Activated gamma-delta T cell treated with Interleukin-2 at 50 U/mL for 16 hours (primary cell): ENCODE results near the gene SPATS2L.

Experiments used
- DNase-seq: peaks from one replicate; pipeline ENCODE4 v3.0.0-alpha.2; 2020

The SPATS2L gene

DNA sequence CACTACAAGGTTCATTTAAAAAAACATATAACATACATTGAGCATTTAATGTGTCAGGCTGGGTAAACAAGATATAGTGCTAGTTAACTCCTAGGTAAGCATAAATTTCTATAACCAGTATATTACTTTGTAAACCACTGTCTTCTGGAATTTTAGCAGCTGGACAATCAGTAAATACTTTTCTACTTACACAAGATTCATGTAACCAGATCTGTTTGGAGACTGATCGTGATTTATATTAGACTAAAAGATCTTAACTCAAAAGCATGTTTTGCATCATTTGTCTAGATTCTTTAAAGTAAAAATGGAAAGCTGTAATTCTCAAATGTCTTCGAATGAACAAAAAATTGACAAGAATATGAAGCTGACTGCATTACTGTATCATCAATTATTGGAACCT lies 218.6 kb downstream of the SPATS2L start:
- no peak for DNase-seq

DNA sequence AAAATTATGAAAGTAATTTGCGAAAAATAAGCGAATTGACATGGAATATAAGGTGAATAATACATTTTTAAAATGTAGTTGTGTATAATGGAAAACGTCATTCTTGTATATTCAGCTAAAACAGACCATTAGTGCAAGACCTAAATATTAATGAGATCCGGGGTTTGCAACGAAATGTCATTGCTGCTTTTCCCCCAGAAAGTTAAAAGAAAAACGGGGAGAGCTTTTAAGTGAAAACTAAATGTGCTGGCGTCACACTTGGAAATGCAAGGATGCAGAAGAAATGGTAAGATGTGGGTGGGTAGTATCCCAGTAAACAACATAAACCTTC lies 219.0 kb downstream of the SPATS2L start:
- DNase-seq, result no peak

DNA sequence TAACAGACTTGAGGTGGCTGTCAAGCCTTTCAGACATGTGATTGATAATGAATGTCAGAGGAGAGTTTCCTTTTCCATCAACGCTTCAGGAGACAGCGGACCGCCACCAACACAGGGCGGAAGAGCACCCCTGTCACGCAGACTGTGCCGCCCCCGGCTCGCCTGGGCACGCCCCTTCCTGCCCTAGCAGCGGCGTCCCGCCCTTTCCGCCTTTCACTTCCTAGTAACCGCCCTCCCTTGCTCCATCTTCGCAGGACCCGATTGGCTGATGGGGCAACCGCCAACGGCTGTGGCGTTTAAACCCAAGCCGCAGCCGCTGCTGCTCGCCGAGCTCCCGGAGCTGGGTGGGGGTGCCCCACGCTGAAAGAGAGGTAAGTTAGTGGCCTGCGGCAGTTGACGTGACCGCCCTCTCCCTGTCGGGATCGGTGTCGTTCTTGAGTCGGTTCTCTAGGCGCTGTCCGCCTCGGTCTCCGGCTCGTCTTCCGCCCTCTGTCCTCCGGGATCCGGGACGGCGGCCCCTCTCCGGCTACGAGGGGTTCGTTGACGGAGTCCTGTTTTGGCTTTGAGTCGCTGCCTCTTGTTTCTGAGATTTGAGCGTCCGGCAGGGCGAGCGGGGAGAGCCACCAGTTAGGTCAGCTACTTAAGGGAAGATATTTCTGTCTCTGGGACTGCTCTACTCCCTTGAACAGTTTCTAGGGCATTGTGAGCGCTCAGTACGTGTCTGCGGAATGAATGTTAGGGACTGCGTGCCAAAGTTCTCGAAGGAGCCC lies 219.6 kb downstream of the SPATS2L start, which contains the start of gene SGO2:
TSS of gene SGO2 (plus strand) at position 326 of the 770 bp plus-strand sequence. CDS start 6,769 bp downstream, outside the sequence.
- peak; percentile 95 for DNase-seq

DNA sequence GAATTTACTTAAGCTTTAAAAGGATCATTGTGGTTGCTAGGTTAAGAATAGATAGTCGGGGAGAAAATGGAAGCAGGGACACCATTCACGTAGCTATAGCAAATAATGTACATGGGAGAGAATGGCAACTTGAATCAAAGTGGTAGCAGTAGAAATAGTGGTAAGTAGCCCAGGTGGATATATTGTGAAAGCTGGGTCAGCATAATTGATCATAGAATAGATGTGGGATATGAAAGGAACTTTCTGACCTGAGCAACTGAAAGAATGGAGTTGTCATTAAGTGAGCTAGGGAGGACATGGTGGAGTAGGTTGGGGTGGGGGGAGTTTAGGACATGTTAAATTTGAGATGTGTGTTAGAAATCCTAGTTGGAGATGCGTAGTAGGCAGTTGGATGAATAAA lies 221.7 kb downstream of the SPATS2L start:
- no peak for DNase-seq
